GM18526 (cell line): ENCODE results near the gene ATF3.

Experiments used
- POLR2A ChIP-seq: IDR thresholded peaks from 3 replicates; pipeline ENCODE4 v1.6.1; 2011; ENCODE audit not compliant: insufficient read length; ENCODE audit errors: extremely low read depth

The ATF3 gene

GRCh38 chr1:212667223-212668139, 58.9 kb downstream of the ATF3 start:
- no peak for TF ChIP-seq POLR2A

DNA sequence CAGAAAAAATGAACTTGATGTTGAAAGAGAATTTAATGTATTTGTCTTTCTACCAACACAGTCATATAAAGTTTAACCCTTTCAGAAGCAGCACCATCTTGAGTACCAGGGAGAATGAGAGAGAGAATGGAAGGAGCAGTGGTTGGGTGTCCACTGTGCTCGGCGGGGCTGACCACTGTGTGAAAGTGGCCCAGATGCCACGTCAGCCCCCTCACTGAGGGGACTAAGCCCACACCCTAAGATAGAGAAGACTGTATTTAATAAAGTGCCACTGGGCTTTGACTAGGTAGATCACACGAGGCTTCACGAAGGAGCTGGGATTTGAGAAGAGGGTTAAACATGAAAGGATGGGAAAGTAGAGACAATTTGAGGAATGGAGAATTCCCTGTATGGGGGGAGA, 59.9 kb downstream of the ATF3 start:
- TF ChIP-seq POLR2A = no peak

GRCh38 chr1:212669102-212669501, 60.5 kb downstream of the ATF3 start:
- TF ChIP-seq POLR2A = no peak

- TF ChIP-seq POLR2A = no peak
These were observed 61.0 kb downstream of the ATF3 start for GRCh38 chr1:212669600-212669999.

DNA sequence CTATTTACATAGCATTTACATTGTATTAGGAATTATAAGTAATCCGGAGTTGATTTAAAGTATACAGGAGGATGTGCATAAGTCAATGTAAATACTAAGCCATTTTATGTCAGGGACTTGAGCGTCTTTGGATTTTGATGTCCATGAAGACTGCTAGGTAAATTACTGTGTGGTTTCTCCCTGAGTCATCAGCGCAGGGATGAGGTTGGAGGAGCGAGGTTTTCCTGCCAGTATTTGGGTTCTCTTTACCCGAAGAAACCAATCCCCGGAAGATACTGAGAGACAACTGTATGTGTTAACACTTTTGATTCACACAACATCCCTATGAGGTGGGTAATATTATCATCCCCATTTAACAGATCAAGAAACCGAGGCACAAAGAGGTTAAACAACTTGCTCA, 61.7 kb downstream of the ATF3 start:
- TF ChIP-seq POLR2A = no peak
